Neural cell (in vitro differentiated cells): ENCODE measurements around the gene LRRC53. TPM values are rescaled to one million over a fixed set of nuclear protein-coding genes. Genes with fewer than 3 reads are reported as not detected.

ENCODE experiments used
- H2AFZ ChIP-seq: fragments of 200-600, 300-800 bp; sonication (generic), shearing (Covaris generic); 2 replicates; pipeline ENCODE4 v1.6.0; 2014; ENCODE audit warnings: low read depth, mild to moderate bottlenecking, antibody characterized with exemption, low read length, moderate library complexity
- H3F3A ChIP-seq: fragments of 200-600 bp; shearing (Covaris generic); 2 replicates; pipeline ENCODE4 v1.6.1; 2016; ENCODE audit warnings: mild to moderate bottlenecking, moderate library complexity, mixed read lengths, antibody characterized with exemption, low read length; ENCODE audit not compliant: insufficient read depth, poor library complexity, severe bottlenecking
- H3K27ac ChIP-seq: fragments of 200-600, 300-800 bp; sonication (generic), shearing (Covaris generic); 2 replicates; pipeline ENCODE4 v1.5.1; 2014; ENCODE audit warnings: mild to moderate bottlenecking, low read length, moderate library complexity
- H3K27me3 ChIP-seq: fragments of 300-800, 200-600 bp; sonication (generic), shearing (Covaris generic); 2 replicates; pipeline ENCODE4 v1.6.0; 2014; ENCODE audit warnings: mild to moderate bottlenecking, low read depth, low read length, moderate library complexity; ENCODE audit not compliant: insufficient read depth
- H3K36me3 ChIP-seq: fragments of 300-800, 200-600 bp; sonication (generic), shearing (Covaris generic); 2 replicates; pipeline ENCODE4 v1.5.1; 2014; ENCODE audit warnings: mild to moderate bottlenecking, antibody characterized with exemption, low read length, moderate library complexity; ENCODE audit not compliant: insufficient read depth
- H3K4me2 ChIP-seq: fragments of 300-800, 200-600 bp; sonication (generic), shearing (Covaris generic); 2 replicates; pipeline ENCODE4 v1.6.0; 2014; ENCODE audit warnings: mild to moderate bottlenecking, low read length
- H3K4me3 ChIP-seq: fragments of 300-800, 200-600 bp; sonication (generic), shearing (Covaris generic); 2 replicates; pipeline ENCODE4 v1.5.1; 2014; ENCODE audit warnings: mild to moderate bottlenecking, low read length, moderate library complexity
- H3K79me2 ChIP-seq: fragments of 200-600 bp; shearing (Covaris generic); replicated peaks from 2 replicates; pipeline ENCODE4 v1.6.0; 2014; ENCODE audit warnings: mild to moderate bottlenecking, low read length, moderate library complexity; ENCODE audit not compliant: insufficient read depth
- H3K9ac ChIP-seq: fragments of 300-800, 200-600 bp; sonication (generic), shearing (Covaris generic); 2 replicates; pipeline ENCODE4 v1.6.1; 2016; ENCODE audit warnings: mild to moderate bottlenecking, low read length, mixed read lengths
- H3K9me2 ChIP-seq: fragments of 200-600 bp; shearing (Covaris generic); 2 replicates; pipeline ENCODE4 v1.6.1; 2016; ENCODE audit warnings: mild to moderate bottlenecking, low read length, mixed read lengths; ENCODE audit not compliant: insufficient read depth
- H3K9me3 ChIP-seq: fragments of 200-600, 300-800 bp; sonication (generic), shearing (Covaris generic); 2 replicates; pipeline ENCODE4 v1.6.1; 2016; ENCODE audit warnings: mild to moderate bottlenecking, mixed run types, low read length, moderate library complexity, mixed read lengths
- H4K20me1 ChIP-seq: fragments of 200-600 bp; shearing (Covaris generic); 2 replicates; pipeline ENCODE4 v1.6.1; 2016; ENCODE audit warnings: mild to moderate bottlenecking, mixed run types; ENCODE audit not compliant: insufficient read depth
- CTCF ChIP-seq: fragments of 450-650 bp; IDR thresholded peaks from 2 replicates; pipeline ENCODE4 v1.5.1; 2014; ENCODE audit warnings: antibody characterized with exemption, mild to moderate bottlenecking, moderate library complexity; ENCODE audit not compliant: poor library complexity, severe bottlenecking
- EP300 ChIP-seq: fragments of 450-650 bp; conservative IDR thresholded peaks from 2 replicates; pipeline ENCODE4 v1.6.1; 2014; ENCODE audit warnings: antibody characterized with exemption, mild to moderate bottlenecking, moderate library complexity; ENCODE audit not compliant: poor library complexity, severe bottlenecking
- EZH2 ChIP-seq: fragments of 200-600, 300-800 bp; shearing (Covaris generic), sonication (generic); IDR thresholded peaks from 2 replicates; pipeline ENCODE4 v1.6.1; 2014; ENCODE audit warnings: antibody characterized with exemption, low read length, borderline replicate concordance, mild to moderate bottlenecking; ENCODE audit not compliant: insufficient read depth, poor library complexity, severe bottlenecking
- MXI1 ChIP-seq: fragments of 450-650 bp; conservative IDR thresholded peaks from 2 replicates; pipeline ENCODE4 v1.6.1; 2014; ENCODE audit warnings: antibody characterized with exemption, mild to moderate bottlenecking; ENCODE audit not compliant: poor library complexity, severe bottlenecking
- POLR2AphosphoS5 ChIP-seq: IDR thresholded peaks from 2 replicates; pipeline ENCODE4 v1.6.1; 2012
- RAD21 ChIP-seq: fragments of 450-650 bp; conservative IDR thresholded peaks from 2 replicates; pipeline ENCODE4 v1.6.1; 2014; ENCODE audit warnings: antibody characterized with exemption, mild to moderate bottlenecking, moderate library complexity
- REST ChIP-seq: IDR thresholded peaks from 2 replicates; pipeline ENCODE4 v1.6.1; 2012; ENCODE audit warnings: borderline replicate concordance
- SMC3 ChIP-seq: fragments of 450-650 bp; conservative IDR thresholded peaks from 2 replicates; pipeline ENCODE4 v1.6.1; 2014; ENCODE audit warnings: antibody characterized with exemption, mild to moderate bottlenecking, moderate library complexity; ENCODE audit not compliant: poor library complexity
- TAF1 ChIP-seq: IDR thresholded peaks from 2 replicates; pipeline ENCODE4 v1.6.1; 2012; ENCODE audit warnings: low read depth
- polyA plus RNA-seq: library from polyadenylated mRNA; depleted of rRNA; stranded (reverse); fragments of >200 nt; gene quantifications from 2 replicates; pipeline ENCODE4 v1.2.3, GENCODE V29; 2014

Gene LRRC53
- polyA plus RNA-seq, 1 donor from 2014 or later: not detected

- Histone ChIP-seq H3K9ac (no peak overlapping the region), H2AFZ (no peak overlapping the region), H3F3A (no peaks in the 10 kb centered on the region), H3K27me3 (no peaks in the 10 kb centered on the region), H4K20me1 (no peaks in the 10 kb centered on the region), H3K36me3 (no peaks in the 10 kb centered on the region), H3K4me2 (no peak overlapping the region), H3K4me3 (no peak overlapping the region), H3K27ac (no peak overlapping the region), H3K9me2 (no peaks in the 10 kb centered on the region), H3K9me3 (no peaks in the 10 kb centered on the region), H3K79me2 (no peaks in the 10 kb centered on the region)
- no peak for TF ChIP-seq EZH2
- TF ChIP-seq TAF1: no peak
- TF ChIP-seq POLR2AphosphoS5: no peak
- no peak for TF ChIP-seq SMC3
- TF ChIP-seq CTCF: no peak
- no peak for TF ChIP-seq RAD21
- TF ChIP-seq REST: no peak
- no peak for TF ChIP-seq MXI1
- TF ChIP-seq EP300: no peak
Observed at GRCh38 chr1:74452035-74452434, 60.4 kb downstream of the LRRC53 start.

GRCh38 chr1:74437035-74437434 is 75.4 kb downstream of the LRRC53 start:
- Histone ChIP-seq H3F3A (no peaks in the 10 kb centered on the region), H3K9me3 (no peaks in the 10 kb centered on the region), H3K27me3 (no peaks in the 10 kb centered on the region), H3K36me3 (no peaks in the 10 kb centered on the region), H3K79me2 (no peaks in the 10 kb centered on the region), H4K20me1 (no peaks in the 10 kb centered on the region), H2AFZ (no peak overlapping the region), H3K9me2 (no peaks in the 10 kb centered on the region), H3K9ac (no peak overlapping the region), H3K27ac (no peak overlapping the region), H3K4me2 (no peak overlapping the region), H3K4me3 (no peak overlapping the region)
- no peak for TF ChIP-seq TAF1
- TF ChIP-seq RAD21: no peak
- TF ChIP-seq MXI1: no peak
- TF ChIP-seq CTCF: no peak
- no peak for TF ChIP-seq POLR2AphosphoS5
- TF ChIP-seq SMC3: no peak
- no peak for TF ChIP-seq EP300
- no peak for TF ChIP-seq EZH2
- TF ChIP-seq REST: no peak
